Endothelial cell of umbilical vein (primary cell): ENCODE results near the gene CERS5. TPM values are rescaled to one million over a fixed set of nuclear protein-coding genes. Genes with fewer than 3 reads are reported as not detected.

ENCODE experiments used
- BruUV-seq: library from RNA; stranded (reverse); fragments of 400-500 nt; replicated peaks from 2 replicates; lab custom pipeline; 2021; lab: Mats Ljungman, UMichigan
- CTCF ChIA-PET: fragments of 300-600, 350-600 bp; sonication (Branson Sonifier 250); formaldehyde crosslinking; loops from one replicate; lab custom pipeline; 2021; ENCODE audit warnings: antibody characterized with exemption, inconsistent platforms; lab: Charles Lee
- POLR2A ChIA-PET: fragments of 300-600, 350-600 bp; sonication (Branson Sonifier 250); formaldehyde crosslinking; loops from one replicate; lab custom pipeline; 2021; ENCODE audit warnings: antibody characterized with exemption, inconsistent platforms; lab: Charles Lee
- DNase-seq: peaks from one replicate; pipeline ENCODE4 v3.0.0-alpha.2; 2011; ENCODE audit warnings: low read depth, low spot score
- FAIRE-seq: peaks from 2 replicates; lab custom pipeline; 2011; peaks lifted over from hg19 to GRCh38; lab: Jason Lieb, UNC
- H2AFZ ChIP-seq: 2 replicates; pipeline ENCODE4 v1.6.0; 2012; ENCODE audit warnings: low read depth, low read length, control low read depth, inconsistent platforms
- H3K27ac ChIP-seq: 2 replicates; pipeline ENCODE4 v1.5.1; 2011; ENCODE audit warnings: low read depth, mild to moderate bottlenecking, control low read depth, low read length, moderate library complexity; ENCODE audit not compliant: insufficient read depth
- H3K27me3 ChIP-seq, 2 experiments: 2 replicates each; pipeline versions ENCODE4 v1.6.0 to v1.6.1; 2011; ENCODE audit warnings: low read length in 2 of 2, mixed read lengths in 1 of 2; ENCODE audit not compliant: control insufficient read depth in 2 of 2, insufficient read depth in 2 of 2
- H3K36me3 ChIP-seq, 2 experiments: 2 replicates in 1 of 2; 3 replicates in 1 of 2; pipeline ENCODE4 v1.5.1; 2011; ENCODE audit warnings: low read length in 2 of 2, mild to moderate bottlenecking in 1 of 2, moderate library complexity in 1 of 2; ENCODE audit not compliant: control insufficient read depth in 2 of 2, insufficient read depth in 2 of 2; ENCODE audit errors: extremely low read depth in 1 of 2
- H3K4me1 ChIP-seq: 3 replicates; pipeline ENCODE4 v1.5.1; 2011; ENCODE audit warnings: mild to moderate bottlenecking, low read length; ENCODE audit not compliant: control insufficient read depth, insufficient read depth; ENCODE audit errors: extremely low read depth
- H3K4me2 ChIP-seq: 2 replicates; pipeline ENCODE4 v1.6.1; 2011; ENCODE audit warnings: low read length, control low read depth, mixed read lengths; ENCODE audit not compliant: insufficient read depth
- H3K4me3 ChIP-seq, 3 experiments: fragments of 200-600 bp in 1 of 3; sonication (generic), shearing (Covaris generic) in 1 of 3; replicated peaks in 1 of 3; 2 replicates each; pipeline ENCODE4 v1.5.1; 2011 to 2016; ENCODE audit warnings: control low read depth in 3 of 3, low read length in 3 of 3, mild to moderate bottlenecking in 2 of 3, inconsistent platforms in 1 of 3, low read depth in 1 of 3, moderate library complexity in 1 of 3; ENCODE audit not compliant: insufficient read depth in 1 of 3
- H3K79me2 ChIP-seq: 2 replicates; pipeline ENCODE4 v1.6.0; 2012; ENCODE audit warnings: low read length, inconsistent platforms; ENCODE audit not compliant: control insufficient read depth, insufficient read depth
- H3K9ac ChIP-seq: replicated peaks from 2 replicates; pipeline ENCODE3; 2011; ENCODE audit warnings: low read length, control low read depth; ENCODE audit not compliant: insufficient read depth; ENCODE audit errors: extremely low read depth
- H3K9me1 ChIP-seq: replicated peaks from 3 replicates; pipeline ENCODE4 v1.6.0; 2011; ENCODE audit warnings: mild to moderate bottlenecking, low read length; ENCODE audit not compliant: control insufficient read depth, insufficient read depth; ENCODE audit errors: extremely low read depth
- H3K9me3 ChIP-seq: replicated peaks from 2 replicates; pipeline ENCODE4 v1.5.1; 2012; ENCODE audit warnings: low read length, inconsistent platforms; ENCODE audit not compliant: control insufficient read depth, insufficient read depth
- H4K20me1 ChIP-seq: replicated peaks from 2 replicates; pipeline ENCODE3; 2011; ENCODE audit warnings: mild to moderate bottlenecking, low read length; ENCODE audit not compliant: control insufficient read depth, insufficient read depth; ENCODE audit errors: extremely low read depth
- EZH2 ChIP-seq: IDR thresholded peaks from 2 replicates; pipeline ENCODE4 v1.6.1; 2012; ENCODE audit warnings: borderline replicate concordance, low read depth, mild to moderate bottlenecking, moderate library complexity, low read length, inconsistent platforms; ENCODE audit not compliant: severe bottlenecking
- FOS ChIP-seq: IDR thresholded peaks from 2 replicates; pipeline ENCODE4 v1.6.1; 2011; ENCODE audit warnings: mild to moderate bottlenecking, low read length, moderate library complexity, borderline replicate concordance; ENCODE audit not compliant: insufficient read depth
- GATA2 ChIP-seq: IDR thresholded peaks from 2 replicates; pipeline ENCODE4 v1.7.0; 2011; ENCODE audit warnings: low read depth, mild to moderate bottlenecking, moderate library complexity, mixed read lengths, low read length; ENCODE audit not compliant: insufficient read length, insufficient read depth
- JUN ChIP-seq: IDR thresholded peaks from 2 replicates; pipeline ENCODE4 v1.6.1; 2011; ENCODE audit warnings: borderline replicate concordance, low read depth; ENCODE audit not compliant: insufficient read length, insufficient read depth
- MYC ChIP-seq: IDR thresholded peaks from one replicate; pipeline ENCODE4 v1.6.1; 2011; ENCODE audit warnings: mild to moderate bottlenecking, low read depth, low read length
- POLR2A ChIP-seq: IDR thresholded peaks from 2 replicates; pipeline ENCODE4 v1.6.1; 2012; ENCODE audit warnings: low read depth, mild to moderate bottlenecking, control low read depth, low read length
- POLR2AphosphoS5 ChIP-seq: IDR thresholded peaks from 2 replicates; pipeline ENCODE4 v1.6.1; 2012; ENCODE audit warnings: low read depth, mild to moderate bottlenecking, control low read depth, low read length, moderate library complexity; ENCODE audit not compliant: insufficient read depth
- dilution Hi-C: fragments of 300-500 bp; cut with MboI; formaldehyde crosslinking; loops from one replicate; pipeline ENCODE4 v1.15.0; 2019; ENCODE audit warnings: low sequenced_read_pairs; ENCODE audit not compliant: extremely low pct_ligation_motif_present
- intact Hi-C: fragments of 100-400 bp; cut with micrococcal nuclease; formaldehyde crosslinking; loops from one replicate; pipeline ENCODE4 v1.10.0; 2022
- polyA plus RNA-seq, 4 experiments: library from polyadenylated mRNA; depleted of rRNA in 3 of 4; stranded (reverse) in 3 of 4; unstranded in 1 of 4; fragments of >200 nt; gene quantifications; 2 replicates each; pipeline versions ENCODE4 v1.2.1 to v1.2.3, GENCODE V29; 2011 to 2012; ENCODE audit warnings: missing spikeins in 1 of 4
- total RNA-seq: library from RNA; stranded (reverse); gene quantifications from 2 replicates; pipeline ENCODE4 v1.2.3, GENCODE V29; 2021
- TF ChIP-seq, protein P1 (sequence below), 2 donors: IDR thresholded peaks; 1 replicate in 1 of 2; 2 replicates in 1 of 2; pipeline ENCODE4 v1.5.1; 2011; ENCODE audit warnings: low read length in 2 of 2, mild to moderate bottlenecking in 2 of 2, moderate library complexity in 2 of 2, control low read depth in 1 of 2, inconsistent platforms in 1 of 2, low read depth in 1 of 2; ENCODE audit not compliant: insufficient read depth in 1 of 2; ENCODE audit errors: extremely low read depth in 1 of 2
- TF ChIP-seq, protein P2 (sequence below): IDR thresholded peaks from 2 replicates; pipeline ENCODE4 v1.6.1; 2011; ENCODE audit not compliant: insufficient read depth, insufficient read length

The CERS5 gene
- total and polyA plus RNA-seq, 2 donors (not counting 3 experiments of a cell fraction or from before 2014, with no cell fraction given): 60.4 to 108 TPM

DNA sequence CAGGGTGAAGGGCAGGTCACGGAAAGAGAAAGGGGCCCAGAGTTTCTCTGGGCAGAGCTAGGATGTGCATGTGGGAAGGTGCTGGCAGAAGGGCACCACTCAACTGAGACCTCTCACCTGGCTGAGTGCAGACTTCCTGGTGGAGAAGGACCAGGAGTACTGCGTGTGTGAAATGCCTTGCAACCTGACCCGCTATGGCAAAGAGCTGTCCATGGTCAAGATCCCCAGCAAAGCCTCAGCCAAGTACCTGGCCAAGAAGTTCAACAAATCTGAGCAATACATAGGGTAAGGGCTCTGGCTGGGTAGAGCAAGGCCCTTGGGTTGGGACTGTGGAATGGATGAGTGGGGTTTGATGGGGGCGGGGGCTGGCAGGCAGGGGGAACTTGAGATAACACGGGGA lies 87.4 kb downstream of the CERS5 start:
- Histone ChIP-seq H3K4me1 (peaks cover 6% of the 10 kb centered on the region), H3K9me1 (no peaks in the 10 kb centered on the region), H3K36me3 (no peaks in the 10 kb centered on the region), H3K9ac (no peak overlapping the region), H3K27ac (no peak overlapping the region), H3K9me3 (no peaks in the 10 kb centered on the region), H3K79me2 (peaks cover 2% of the 10 kb centered on the region), H3K4me2 (no peak overlapping the region), H3K27me3 (no peaks in the 10 kb centered on the region), H2AFZ (no peak overlapping the region), H4K20me1 (no peaks in the 10 kb centered on the region), H3K4me3 (no peak overlapping the region)
- TF ChIP-seq MYC (no peak), FOS (no peak), POLR2A (no peak), POLR2AphosphoS5 (no peak), EZH2 (no peak), JUN (no peak), GATA2 (no peak)
- TF ChIP-seq, protein P1, sequence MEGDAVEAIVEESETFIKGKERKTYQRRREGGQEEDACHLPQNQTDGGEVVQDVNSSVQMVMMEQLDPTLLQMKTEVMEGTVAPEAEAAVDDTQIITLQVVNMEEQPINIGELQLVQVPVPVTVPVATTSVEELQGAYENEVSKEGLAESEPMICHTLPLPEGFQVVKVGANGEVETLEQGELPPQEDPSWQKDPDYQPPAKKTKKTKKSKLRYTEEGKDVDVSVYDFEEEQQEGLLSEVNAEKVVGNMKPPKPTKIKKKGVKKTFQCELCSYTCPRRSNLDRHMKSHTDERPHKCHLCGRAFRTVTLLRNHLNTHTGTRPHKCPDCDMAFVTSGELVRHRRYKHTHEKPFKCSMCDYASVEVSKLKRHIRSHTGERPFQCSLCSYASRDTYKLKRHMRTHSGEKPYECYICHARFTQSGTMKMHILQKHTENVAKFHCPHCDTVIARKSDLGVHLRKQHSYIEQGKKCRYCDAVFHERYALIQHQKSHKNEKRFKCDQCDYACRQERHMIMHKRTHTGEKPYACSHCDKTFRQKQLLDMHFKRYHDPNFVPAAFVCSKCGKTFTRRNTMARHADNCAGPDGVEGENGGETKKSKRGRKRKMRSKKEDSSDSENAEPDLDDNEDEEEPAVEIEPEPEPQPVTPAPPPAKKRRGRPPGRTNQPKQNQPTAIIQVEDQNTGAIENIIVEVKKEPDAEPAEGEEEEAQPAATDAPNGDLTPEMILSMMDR (IDR thresholded peaks at IDR 0.05; ENCODE audit: extremely low read depth in 1 of 2, insufficient read depth in 1 of 2, low read depth in 1 of 2, low read length in 2 of 2): no peak
- TF ChIP-seq, protein P2, sequence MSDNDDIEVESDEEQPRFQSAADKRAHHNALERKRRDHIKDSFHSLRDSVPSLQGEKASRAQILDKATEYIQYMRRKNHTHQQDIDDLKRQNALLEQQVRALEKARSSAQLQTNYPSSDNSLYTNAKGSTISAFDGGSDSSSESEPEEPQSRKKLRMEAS: no peak
- intact Hi-C loops: loop anchor here (5.0 kb wide), 1 partner anchor 558 kb away; no protein-coding TSS in a partner anchor
- BruUV-seq: no TSS peak
- ChIA-PET POLR2A (no interaction called here), CTCF (interaction anchor here (1.7 kb wide), 1 partner anchor 8 kb away, joined by 6 read pairs; no protein-coding TSS in a partner anchor)
- DNase-seq (no peak), FAIRE-seq (no peak)
- dilution Hi-C loops: no loop called here

Other genes with a start within 250 kb of the CERS5 start
- gene AQP2, start 216.6 kb downstream of the CERS5 start, total RNA-seq: not detected in 2 replicates
- not detected in 2 replicates for gene AQP2, start 216.6 kb downstream of the CERS5 start, polyA plus RNA-seq
- 0.67 and 0.95 TPM in 2 replicates for gene AQP5, start 205.5 kb downstream of the CERS5 start, total RNA-seq
- gene AQP5, start 205.5 kb downstream of the CERS5 start, polyA plus RNA-seq: 2.3 and 2.7 TPM in 2 replicates
- gene AQP6, start 194.4 kb downstream of the CERS5 start, total RNA-seq: not detected in 2 replicates
- 0.04 TPM in 1 of 2 replicates, not detected in the other for gene AQP6, start 194.4 kb downstream of the CERS5 start, polyA plus RNA-seq
- gene RACGAP1, start 141.9 kb downstream of the CERS5 start, total RNA-seq: 56.3 and 62.9 TPM in 2 replicates
- gene RACGAP1, start 141.9 kb downstream of the CERS5 start, polyA plus RNA-seq: 15.4 and 16.5 TPM in 2 replicates
- gene ASIC1, start 109.8 kb downstream of the CERS5 start, total RNA-seq: 0.53 and 0.55 TPM in 2 replicates
- gene ASIC1, start 109.8 kb downstream of the CERS5 start, polyA plus RNA-seq: 0.66 and 0.75 TPM in 2 replicates
- gene SMARCD1, start 82.0 kb downstream of the CERS5 start, total RNA-seq: 86.6 and 101 TPM in 2 replicates
- 94.2 and 94.3 TPM in 2 replicates for gene SMARCD1, start 82.0 kb downstream of the CERS5 start, polyA plus RNA-seq
- gene GPD1, start 63.4 kb downstream of the CERS5 start, total RNA-seq: 0.48 TPM in 1 of 2 replicates, not detected in the other
- gene GPD1, start 63.4 kb downstream of the CERS5 start, polyA plus RNA-seq: 0.07 and 0.10 TPM in 2 replicates
- 40.0 and 40.3 TPM in 2 replicates for gene COX14, start 55.1 kb downstream of the CERS5 start, total RNA-seq
- 106 and 114 TPM in 2 replicates for gene COX14, start 55.1 kb downstream of the CERS5 start, polyA plus RNA-seq
- 81.3 and 87.3 TPM in 2 replicates for gene LIMA1, start 116.2 kb upstream of the CERS5 start, total RNA-seq
- 25.6 and 35.0 TPM in 2 replicates for gene LIMA1, start 116.2 kb upstream of the CERS5 start, polyA plus RNA-seq
- not detected in 2 replicates for gene FAM186A, start 229.2 kb upstream of the CERS5 start, total RNA-seq
- gene FAM186A, start 229.2 kb upstream of the CERS5 start, polyA plus RNA-seq: not detected in 2 replicates
- gene LARP4, start 233.5 kb upstream of the CERS5 start, total RNA-seq: 59.4 and 69.6 TPM in 2 replicates
- gene LARP4, start 233.5 kb upstream of the CERS5 start, polyA plus RNA-seq: 8.1 and 8.9 TPM in 2 replicates